Gastroesophageal sphincter (tissue), 4 donors: ENCODE measurements around the gene SRPRA. TPM values are rescaled to one million over a fixed set of nuclear protein-coding genes. Genes with fewer than 3 reads are reported as not detected.

Experiments
- ATAC-seq: fragments of 150-250 bp; one replicate; pipeline ENCODE4 v1.9.1; 2016; ENCODE audit warnings: mild to moderate bottlenecking, moderate library complexity
- H3K27ac ChIP-seq, 4 donors: fragments of 200-600 bp; sonication (generic) in 3 of 4; 1 replicate in 3 of 4; 2 replicates in 1 of 4; pipeline ENCODE4 v1.5.1; 2016 to 2019
- H3K27me3 ChIP-seq: fragments of 200-600 bp; sonication (generic); one replicate; pipeline ENCODE4 v1.5.1; 2019
- H3K36me3 ChIP-seq, 2 donors: fragments of 200-600 bp; sonication (generic); one replicate each; pipeline ENCODE4 v1.5.1; 2019; ENCODE audit warnings: control low read depth in 1 of 2
- H3K4me1 ChIP-seq, 3 donors: fragments of 200-600 bp; sonication (generic); 1 replicate in 2 of 3; 2 replicates in 1 of 3; pipeline ENCODE4 v1.5.1; 2016 to 2019; ENCODE audit warnings: control low read depth in 2 of 3
- H3K4me3 ChIP-seq, 2 donors: fragments of 200-600 bp; sonication (generic); one replicate each; pipeline ENCODE4 v1.5.1; 2019; ENCODE audit warnings: mild to moderate bottlenecking in 1 of 2, moderate library complexity in 1 of 2
- H3K9me3 ChIP-seq, 3 donors: fragments of 200-600 bp; sonication (generic); one replicate each; pipeline ENCODE4 v1.5.1; 2017 to 2019; ENCODE audit warnings: control low read depth in 2 of 3
- CTCF ChIP-seq, 4 experiments: fragments of 200-600 bp in 2 of 4; fragments of 450-650 bp in 2 of 4; sonication (generic) in 1 of 4; IDR thresholded peaks; one replicate each; pipeline ENCODE4 v1.5.1; 2017 to 2019; ENCODE audit warnings: antibody characterized with exemption in 4 of 4, mild to moderate bottlenecking in 2 of 4, moderate library complexity in 2 of 4
- EP300 ChIP-seq: sonication (generic); formaldehyde crosslinking; IDR thresholded peaks from one replicate; pipeline ENCODE4 v1.6.1; 2017; ENCODE audit warnings: antibody characterized with exemption, mild to moderate bottlenecking
- POLR2A ChIP-seq, 2 donors: fragments of 450-650 bp; IDR thresholded peaks; one replicate each; pipeline ENCODE4 v1.6.1; 2017; ENCODE audit warnings: antibody characterized with exemption in 2 of 2, mild to moderate bottlenecking in 2 of 2, moderate library complexity in 1 of 2
- POLR2AphosphoS5 ChIP-seq: sonication (generic); formaldehyde crosslinking; IDR thresholded peaks from one replicate; pipeline ENCODE4 v1.6.1; 2017; ENCODE audit warnings: antibody characterized with exemption
- WGBS, 2 donors: methylation state at CpG; one replicate each; pipeline ENCODE4 v1.1.5; 2018; ENCODE audit warnings: low coverage in 1 of 2; 5-methylcytosine and 5-hydroxymethylcytosine counted together
- total RNA-seq, 4 donors: library from RNA; depleted of rRNA; stranded (reverse); fragments of >200 nt; gene quantifications; one replicate each; pipeline ENCODE4 v1.1.0, GENCODE V29; 2016

Gene SRPRA
- total RNA-seq, 4 donors from 2014 or later = 84.1 to 87.1 (median 86.7) TPM

- H3K9me3 ChIP-seq = no peaks in the 10 kb centered on the region
- H3K27me3 ChIP-seq = no peaks in the 10 kb centered on the region
- H3K4me3 ChIP-seq = peak overlapping the region; percentile 80 to 95
- ATAC-seq = peak; percentile 18
- WGBS, 2 donors = 0% methylated on average over 9 to 15 of the region's 23 CpGs
- TF ChIP-seq POLR2A (IDR thresholded peaks at IDR 0.05) (no peak), POLR2AphosphoS5 (no peak), EP300 (no peak), CTCF (IDR thresholded peaks at IDR 0.05) (no peak)
- H3K4me1 ChIP-seq = peaks cover 5 to 32% (median 11%) of the 10 kb centered on the region in 3 donors
- peak overlapping the region; percentile 91 to 94 (median 92) for H3K27ac ChIP-seq
- peaks cover 4 to 56% of the 10 kb centered on the region in 2 donors for H3K36me3 ChIP-seq
Measured at GRCh38 chr11:126268361-126268707, 361 bp downstream of the SRPRA start.

- Histone ChIP-seq H3K27me3 (no peaks in the 10 kb centered on the region), H3K27ac (peak overlapping the region; percentile 91 to 94 (median 92)), H3K9me3 (no peaks in the 10 kb centered on the region), H3K4me1 (peaks cover 5 to 32% (median 11%) of the 10 kb centered on the region in 3 donors), H3K4me3 (peak overlapping the region; percentile 80 to 95), H3K36me3 (peaks cover 4 to 56% of the 10 kb centered on the region in 2 donors)
- WGBS, 2 donors = 67 to 69% methylated on average over 4 to 5 of the region's 6 CpGs
- no peak for TF ChIP-seq CTCF (IDR thresholded peaks at IDR 0.05)
- no peak for TF ChIP-seq POLR2AphosphoS5
- no peak for TF ChIP-seq POLR2A (IDR thresholded peaks at IDR 0.05)
- TF ChIP-seq EP300 = no peak
- no peak for ATAC-seq
Measured at GRCh38 chr11:126267650-126268049, 1.0 kb downstream of the SRPRA start.

- H3K9me3 ChIP-seq = no peaks in the 10 kb centered on the region
- H3K36me3 ChIP-seq = peaks cover 8 to 62% of the 10 kb centered on the region in 2 donors
Measured at GRCh38 chr11:126265811-126266210, 2.9 kb downstream of the SRPRA start.

GRCh38 chr11:126263489-126263888 lies 5.2 kb downstream of the SRPRA start:
- H3K4me1 ChIP-seq = peaks cover 5 to 19% (median 6%) of the 10 kb centered on the region in 3 donors
- no peak overlapping the region for H3K27ac ChIP-seq
- TF ChIP-seq POLR2A (IDR thresholded peaks at IDR 0.05) (no peak), CTCF (IDR thresholded peaks at IDR 0.05) (no peak), POLR2AphosphoS5 (no peak), EP300 (no peak)
- WGBS, 2 donors = 87 to 100% methylated on average over 1 to 3 of the region's 6 CpGs
- H3K9me3 ChIP-seq = no peaks in the 10 kb centered on the region
- ATAC-seq = no peak
- no peak overlapping the region for H3K4me3 ChIP-seq
- H3K36me3 ChIP-seq = peaks cover 8 to 62% of the 10 kb centered on the region in 2 donors
- H3K27me3 ChIP-seq = no peaks in the 10 kb centered on the region

More at GRCh38 chr11:126265811-126266210, 2.9 kb downstream of the SRPRA start:
- no peak for TF ChIP-seq POLR2A (IDR thresholded peaks at IDR 0.05)
- TF ChIP-seq POLR2AphosphoS5 = no peak
- TF ChIP-seq EP300 = no peak
- no peak for TF ChIP-seq CTCF (IDR thresholded peaks at IDR 0.05)
- no peaks in the 10 kb centered on the region for H3K27me3 ChIP-seq
- no peak overlapping the region for H3K4me3 ChIP-seq
- peaks cover 5 to 32% (median 11%) of the 10 kb centered on the region in 3 donors for H3K4me1 ChIP-seq
- H3K27ac ChIP-seq = no peak overlapping the region
- WGBS, 2 donors = 77 to 85% methylated on average over 5 to 8 of the region's 8 CpGs
- no peak for ATAC-seq

GRCh38 chr11:126262216-126262615 lies 6.5 kb downstream of the SRPRA start:
- Histone ChIP-seq H3K36me3 (peaks cover 8 to 66% of the 10 kb centered on the region in 2 donors), H3K27me3 (no peaks in the 10 kb centered on the region), H3K4me3 (no peak overlapping the region), H3K27ac (no peak overlapping the region), H3K4me1 (peaks cover 0 to 10% (median 0%) of the 10 kb centered on the region in 3 donors), H3K9me3 (no peaks in the 10 kb centered on the region)
- TF ChIP-seq POLR2A (IDR thresholded peaks at IDR 0.05) = no peak
- TF ChIP-seq POLR2AphosphoS5 = no peak
- no peak for TF ChIP-seq CTCF (IDR thresholded peaks at IDR 0.05)
- TF ChIP-seq EP300 = no peak
- no peak for ATAC-seq
- WGBS, 2 donors = 86 to 96% methylated on average over 5 to 6 of the region's 6 CpGs
